HG03066 (cell line): ENCODE measurements around the gene GAREM1.
"Not testable (repeated sequence)": the region's sequence is repeated elsewhere in the genome, so short reads cannot be mapped to it uniquely, and the experiment has no call there.

Experiments used
- ATAC-seq: cut with Tn5 transposase; IDR thresholded peaks from one replicate; pipeline ENCODE4 v1.9.1; 2021; ENCODE audit warnings: low read depth; ENCODE audit not compliant: unreplicated experiment

Gene GAREM1

GRCh38 chr18:32270341-32270740, 200.3 kb downstream of the GAREM1 start:
- ATAC-seq, result no peak

GRCh38 chr18:32267463-32267862, 203.2 kb downstream of the GAREM1 start:
- ATAC-seq, result no peak

GRCh38 chr18:32264401-32264800, 206.3 kb downstream of the GAREM1 start:
- ATAC-seq, result no peak

GRCh38 chr18:32262092-32262491, 208.6 kb downstream of the GAREM1 start:
- ATAC-seq, result no peak

- ATAC-seq, result no peak
Observed at GRCh38 chr18:32261003-32261402, 209.7 kb downstream of the GAREM1 start.

- no peak for ATAC-seq
Observed at GRCh38 chr18:32259553-32259952, 211.1 kb downstream of the GAREM1 start.

- no peak for ATAC-seq
Observed at GRCh38 chr18:32258558-32259204, 212.0 kb downstream of the GAREM1 start.

- no peak for ATAC-seq
Observed at GRCh38 chr18:32258148-32258547, 212.5 kb downstream of the GAREM1 start.

GRCh38 chr18:32257084-32257785, 213.4 kb downstream of the GAREM1 start:
- no peak for ATAC-seq

GRCh38 chr18:32255570-32255969, 215.1 kb downstream of the GAREM1 start:
- no peak for ATAC-seq

GRCh38 chr18:32252141-32252860, 218.4 kb downstream of the GAREM1 start:
- no peak for ATAC-seq

- ATAC-seq, result no peak
Observed at GRCh38 chr18:32251466-32251865, 219.2 kb downstream of the GAREM1 start.

- ATAC-seq, result no peak
Observed at GRCh38 chr18:32249147-32249929, 221.3 kb downstream of the GAREM1 start.

GRCh38 chr18:32244881-32245280, 225.8 kb downstream of the GAREM1 start:
- no peak for ATAC-seq

- ATAC-seq, result no peak
Observed at GRCh38 chr18:32243358-32243757, 227.3 kb downstream of the GAREM1 start.

GRCh38 chr18:32242395-32242794, 228.3 kb downstream of the GAREM1 start:
- ATAC-seq, result no peak

GRCh38 chr18:32238635-32239268, 231.9 kb downstream of the GAREM1 start:
- no peak for ATAC-seq

- ATAC-seq, result no peak
Observed at GRCh38 chr18:32237049-32237448, 233.6 kb downstream of the GAREM1 start.

- ATAC-seq, result not testable (repeated sequence)
Observed at GRCh38 chr18:32233348-32233747, 237.3 kb downstream of the GAREM1 start.

GRCh38 chr18:32219431-32220018, 251.2 kb downstream of the GAREM1 start:
- ATAC-seq, result no peak
